Karpas-422 (cell line): ENCODE results near the gene TBC1D22A. TPM values are rescaled to one million over a fixed set of nuclear protein-coding genes. Genes with fewer than 3 reads are reported as not detected.

Experiments used
- DNase-seq: peaks from one replicate; pipeline ENCODE4 v3.0.0-alpha.2; 2015
- H2AFZ ChIP-seq: fragments of 200-600 bp; sonication (generic); 2 replicates; pipeline ENCODE4 v1.6.1; 2014; ENCODE audit warnings: antibody characterized with exemption, low read length, mixed read lengths
- H3K27ac ChIP-seq: fragments of 200-600 bp; sonication (generic); 2 replicates; pipeline ENCODE4 v1.5.1; 2014; ENCODE audit warnings: mild to moderate bottlenecking, low read length, moderate library complexity
- H3K27me3 ChIP-seq: fragments of 200-600 bp; sonication (generic); 2 replicates; pipeline ENCODE4 v1.6.1; 2014; ENCODE audit warnings: low read length, mixed read lengths
- H3K36me3 ChIP-seq: fragments of 200-600 bp; sonication (generic); 2 replicates; pipeline ENCODE4 v1.6.1; 2014; ENCODE audit warnings: low read length, mixed read lengths; ENCODE audit not compliant: insufficient read depth
- H3K4me1 ChIP-seq: fragments of 200-600 bp; sonication (generic); 2 replicates; pipeline ENCODE4 v1.6.1; 2014; ENCODE audit warnings: mild to moderate bottlenecking, low read length, mixed read lengths
- H3K4me2 ChIP-seq: fragments of 200-600 bp; sonication (generic); 2 replicates; pipeline ENCODE4 v1.6.1; 2014; ENCODE audit warnings: low read length, low read depth, mild to moderate bottlenecking; ENCODE audit not compliant: poor library complexity, severe bottlenecking
- H3K4me3 ChIP-seq: fragments of 200-600 bp; sonication (generic); 2 replicates; pipeline ENCODE4 v1.5.1; 2014; ENCODE audit warnings: mild to moderate bottlenecking, antibody characterized with exemption, low read length, mixed read lengths
- H3K79me2 ChIP-seq: fragments of 200-600 bp; sonication (generic); 2 replicates; pipeline ENCODE4 v1.6.1; 2014; ENCODE audit warnings: mild to moderate bottlenecking, low read length, mixed read lengths
- H3K9ac ChIP-seq: fragments of 200-600 bp; sonication (generic); 2 replicates; pipeline ENCODE4 v1.6.0; 2014; ENCODE audit warnings: low read length
- H3K9me2 ChIP-seq: fragments of 200-600 bp; sonication (generic), shearing (Covaris generic); replicated peaks from 2 replicates; pipeline ENCODE4 v1.6.0; 2014; ENCODE audit warnings: mild to moderate bottlenecking, low read length, moderate library complexity; ENCODE audit not compliant: insufficient read depth
- H3K9me3 ChIP-seq: fragments of 300-700, 200-600 bp; sonication (generic); 2 replicates; pipeline ENCODE4 v1.6.1; 2014; ENCODE audit warnings: low read length, mixed read lengths
- H4K20me1 ChIP-seq: fragments of 200-600 bp; sonication (generic); 2 replicates; pipeline ENCODE4 v1.6.1; 2014; ENCODE audit warnings: mild to moderate bottlenecking, antibody characterized with exemption, low read length, low read depth; ENCODE audit not compliant: insufficient read depth
- total RNA-seq: library from RNA; depleted of rRNA; stranded (reverse); fragments of >200 nt; shearing (Covaris generic); gene quantifications from 2 replicates; pipeline ENCODE4 v1.2.3, GENCODE V29; 2014; ENCODE audit warnings: low replicate concordance

The TBC1D22A gene
- total RNA-seq, 1 experiment from 2014 or later: 27.7 TPM

DNA sequence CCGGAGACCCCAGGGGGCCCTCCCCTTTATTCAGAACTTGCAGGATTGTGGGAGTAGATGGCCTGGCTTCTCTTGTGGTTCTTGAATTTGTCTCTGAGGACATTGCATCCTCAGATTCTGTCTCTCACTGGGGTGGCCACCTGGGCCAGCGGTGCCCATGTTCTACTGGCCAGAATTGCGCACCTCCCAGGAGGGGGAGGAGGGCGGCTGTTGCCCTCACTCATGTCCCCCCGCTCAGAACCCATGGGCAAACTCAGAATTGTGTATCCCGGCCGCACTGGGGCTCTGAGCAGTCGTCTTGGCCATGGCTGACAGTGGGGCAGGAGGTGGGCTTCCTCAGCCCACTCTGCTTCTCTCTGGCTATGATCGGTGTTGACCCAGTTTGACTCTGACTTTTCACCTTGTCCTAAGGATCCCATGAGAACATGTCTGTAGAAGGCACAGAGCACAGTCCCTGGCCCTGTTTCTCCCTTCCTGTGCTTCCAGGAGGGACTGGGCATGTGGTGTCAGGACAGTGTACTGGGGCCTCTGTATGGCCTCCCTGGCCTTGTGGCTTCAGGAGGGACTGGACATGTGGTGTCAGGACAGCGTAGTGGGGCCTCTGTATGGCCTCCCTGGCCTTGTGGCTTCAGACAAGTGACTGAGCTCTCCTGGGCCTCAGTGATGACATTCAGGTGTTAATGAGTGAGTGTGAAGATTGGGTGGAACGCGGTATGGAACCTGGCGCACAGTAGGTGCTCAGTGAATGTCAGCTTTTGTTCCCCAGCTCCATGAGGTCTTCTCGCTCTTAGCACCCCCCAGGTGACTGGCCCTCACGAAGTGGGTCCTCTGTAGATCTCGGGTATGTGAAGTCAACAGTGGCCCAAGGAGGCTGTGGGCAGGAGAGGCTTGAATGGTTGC, 99.3 kb downstream of the TBC1D22A start:
- H3K27me3 ChIP-seq: no peaks in the 10 kb centered on the region
- no peaks in the 10 kb centered on the region for H3K9me3 ChIP-seq
- no peak for DNase-seq
- H3K79me2 ChIP-seq: peaks cover 81% of the 10 kb centered on the region
- 0 out of 2 replicates have a peak, but pooled peaks cover 5% of the 10 kb centered on the region for H3K4me1 ChIP-seq
- H3K4me2 ChIP-seq: no peak overlapping the region
- no peak overlapping the region for H2AFZ ChIP-seq
- no peak overlapping the region for H3K27ac ChIP-seq
- H3K9ac ChIP-seq: no peak overlapping the region
- H3K4me3 ChIP-seq: no peak overlapping the region
- peaks cover 16% of the 10 kb centered on the region; the same call in 1 of the 2 replicates for H4K20me1 ChIP-seq
- H3K9me2 ChIP-seq: no peaks in the 10 kb centered on the region
- H3K36me3 ChIP-seq: no peaks in the 10 kb centered on the region

- Histone ChIP-seq H3K4me2 (no peak overlapping the region), H4K20me1 (peaks cover 13% of the 10 kb centered on the region; the same call in 1 of the 2 replicates), H2AFZ (no peak overlapping the region)
These were observed 100.2 kb downstream of the TBC1D22A start for GRCh38 chr22:46862418-46863324.

DNA sequence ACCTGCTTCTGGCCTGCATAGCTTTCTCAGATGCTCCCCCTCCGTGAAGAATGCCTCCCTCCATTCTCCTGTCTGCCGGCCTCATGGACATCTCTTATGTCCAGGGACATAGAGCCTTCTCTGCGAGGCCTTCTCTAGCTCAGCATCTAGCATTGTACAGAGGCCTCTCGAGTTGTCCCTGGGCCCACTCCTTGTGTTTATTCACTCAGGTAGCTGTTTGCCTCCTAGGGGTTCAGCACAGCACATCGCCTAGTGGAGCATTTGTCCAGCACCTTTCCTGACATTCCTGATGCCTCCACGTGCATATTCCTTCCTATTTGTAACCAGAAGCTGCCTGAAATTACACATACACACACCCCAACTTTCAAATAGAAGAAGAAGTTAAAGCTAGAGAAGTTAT, 101.3 kb downstream of the TBC1D22A start:
- Histone ChIP-seq H3K4me1 (0 out of 2 replicates have a peak, but pooled peaks cover 5% of the 10 kb centered on the region), H3K4me3 (no peak overlapping the region), H3K9me2 (no peaks in the 10 kb centered on the region), H3K4me2 (no peak overlapping the region), H4K20me1 (peaks cover 7% of the 10 kb centered on the region; the same call in 1 of the 2 replicates), H3K79me2 (peaks cover 81% of the 10 kb centered on the region), H3K27ac (no peak overlapping the region), H2AFZ (no peak overlapping the region), H3K27me3 (no peaks in the 10 kb centered on the region), H3K36me3 (no peaks in the 10 kb centered on the region), H3K9me3 (no peaks in the 10 kb centered on the region), H3K9ac (no peak overlapping the region)
- DNase-seq: no peak

More at GRCh38 chr22:46862418-46863324, 100.2 kb downstream of the TBC1D22A start:
- no peaks in the 10 kb centered on the region for H3K27me3 ChIP-seq
- peaks cover 81% of the 10 kb centered on the region for H3K79me2 ChIP-seq
- H3K9me3 ChIP-seq: no peaks in the 10 kb centered on the region
- no peak overlapping the region for H3K27ac ChIP-seq
- H3K9me2 ChIP-seq: no peaks in the 10 kb centered on the region
- no peak overlapping the region for H3K9ac ChIP-seq
- no peaks in the 10 kb centered on the region for H3K36me3 ChIP-seq
- H3K4me1 ChIP-seq: 0 out of 2 replicates have a peak, but pooled peaks cover 5% of the 10 kb centered on the region
- DNase-seq: no peak
- no peak overlapping the region for H3K4me3 ChIP-seq

DNA sequence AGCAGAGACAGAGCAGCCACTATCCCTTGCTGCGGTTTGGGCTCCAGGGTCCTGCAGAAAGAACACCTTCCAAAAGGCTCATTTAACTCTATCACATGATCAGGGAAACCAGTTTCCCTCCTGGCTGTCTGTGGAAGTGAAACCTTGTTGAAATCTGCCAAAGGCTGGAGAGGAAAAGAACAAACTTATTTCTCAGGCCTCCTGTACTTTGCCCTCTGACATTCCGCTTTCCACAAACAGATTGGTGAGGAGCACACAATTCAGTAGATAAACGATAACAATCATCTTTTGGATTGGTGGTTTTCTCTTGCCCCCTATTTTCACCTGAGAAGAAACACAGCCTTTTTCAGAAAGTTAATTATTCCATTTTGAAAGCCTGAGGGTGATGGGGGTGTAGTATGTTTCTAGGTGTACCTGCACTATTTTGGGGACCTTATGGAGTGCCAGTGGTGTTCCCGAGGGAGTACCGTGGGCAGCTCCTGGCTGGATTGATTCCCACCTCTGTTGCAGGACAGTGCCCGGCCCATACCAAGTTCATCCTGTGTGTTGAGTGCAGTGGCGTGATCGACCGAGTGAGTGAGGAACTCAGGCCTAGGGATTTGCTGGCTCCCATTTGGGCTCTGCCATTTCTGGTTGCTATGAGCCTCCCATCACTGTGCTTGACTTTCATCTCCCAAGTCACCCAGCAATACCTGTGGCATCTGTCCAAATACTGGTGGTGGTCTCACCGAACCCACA, 102.0 kb downstream of the TBC1D22A start:
- no peak overlapping the region for H2AFZ ChIP-seq
- no peak overlapping the region for H3K4me3 ChIP-seq
- H3K27ac ChIP-seq: no peak overlapping the region
- no peak for DNase-seq
- H4K20me1 ChIP-seq: peaks cover 7% of the 10 kb centered on the region; the same call in 1 of the 2 replicates
- H3K79me2 ChIP-seq: peaks cover 87% of the 10 kb centered on the region
- H3K4me1 ChIP-seq: 0 out of 2 replicates have a peak, but pooled peaks cover 5% of the 10 kb centered on the region
- no peaks in the 10 kb centered on the region for H3K36me3 ChIP-seq
- no peaks in the 10 kb centered on the region for H3K9me2 ChIP-seq
- no peak overlapping the region for H3K9ac ChIP-seq
- no peaks in the 10 kb centered on the region for H3K9me3 ChIP-seq
- no peaks in the 10 kb centered on the region for H3K27me3 ChIP-seq
- H3K4me2 ChIP-seq: no peak overlapping the region

- Histone ChIP-seq H4K20me1 (peaks cover 7% of the 10 kb centered on the region; the same call in 1 of the 2 replicates), H2AFZ (no peak overlapping the region), H3K4me2 (no peak overlapping the region), H3K27me3 (no peaks in the 10 kb centered on the region), H3K27ac (no peak overlapping the region), H3K9me2 (no peaks in the 10 kb centered on the region), H3K79me2 (peaks cover 93% of the 10 kb centered on the region), H3K9me3 (no peaks in the 10 kb centered on the region), H3K4me1 (0 out of 2 replicates have a peak, but pooled peaks cover 5% of the 10 kb centered on the region), H3K36me3 (no peaks in the 10 kb centered on the region), H3K9ac (no peak overlapping the region), H3K4me3 (no peak overlapping the region)
- DNase-seq: no peak
These were observed 102.6 kb downstream of the TBC1D22A start for GRCh38 chr22:46865052-46865434.

DNA sequence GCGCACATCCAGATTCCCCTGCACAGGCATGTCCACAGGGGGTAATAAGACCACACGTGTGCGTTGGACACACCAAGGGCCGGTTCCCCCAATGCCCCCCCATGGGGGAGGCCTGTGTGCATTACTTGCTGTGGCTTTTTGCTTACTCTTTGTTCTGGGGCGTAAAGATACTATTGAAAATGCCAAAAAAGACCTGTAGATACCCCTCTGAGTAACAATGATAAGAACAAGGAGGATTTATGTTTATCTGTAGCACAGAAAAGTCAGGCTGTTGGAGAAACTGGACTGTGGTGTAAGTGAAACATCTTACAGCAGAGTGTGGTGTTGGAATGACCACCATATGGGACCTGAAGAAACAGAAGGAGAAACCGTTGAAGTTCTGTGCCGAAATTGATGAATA, 103.2 kb downstream of the TBC1D22A start:
- no peak overlapping the region for H2AFZ ChIP-seq
- no peaks in the 10 kb centered on the region for H3K36me3 ChIP-seq
- H3K4me1 ChIP-seq: 0 out of 2 replicates have a peak, but pooled peaks cover 5% of the 10 kb centered on the region
- no peak for DNase-seq
- no peak overlapping the region for H3K27ac ChIP-seq
- H3K4me2 ChIP-seq: no peak overlapping the region
- H3K9me2 ChIP-seq: no peaks in the 10 kb centered on the region
- no peaks in the 10 kb centered on the region for H3K9me3 ChIP-seq
- peaks cover 97% of the 10 kb centered on the region for H3K79me2 ChIP-seq
- H3K9ac ChIP-seq: no peak overlapping the region
- H3K27me3 ChIP-seq: no peaks in the 10 kb centered on the region
- peaks cover 7% of the 10 kb centered on the region; the same call in 1 of the 2 replicates for H4K20me1 ChIP-seq
- H3K4me3 ChIP-seq: no peak overlapping the region

- no peak overlapping the region for H3K9ac ChIP-seq
- H3K27ac ChIP-seq: no peak overlapping the region
- 0 out of 2 replicates have a peak, but pooled peaks cover 5% of the 10 kb centered on the region for H3K4me1 ChIP-seq
- H4K20me1 ChIP-seq: peaks cover 4% of the 10 kb centered on the region; the same call in 1 of the 2 replicates
- DNase-seq: no peak
- H3K4me2 ChIP-seq: no peak overlapping the region
- H3K4me3 ChIP-seq: no peak overlapping the region
- H3K9me2 ChIP-seq: no peaks in the 10 kb centered on the region
- no peaks in the 10 kb centered on the region for H3K27me3 ChIP-seq
- H3K79me2 ChIP-seq: peaks cover 98% of the 10 kb centered on the region
- no peaks in the 10 kb centered on the region for H3K9me3 ChIP-seq
- no peaks in the 10 kb centered on the region for H3K36me3 ChIP-seq
- no peak overlapping the region for H2AFZ ChIP-seq
These were observed 104.1 kb downstream of the TBC1D22A start for GRCh38 chr22:46866591-46866990.
